Activated CD4-positive, alpha-beta T cell treated with anti-CD3 and anti-CD28 coated beads for 36 hours (primary cell): ENCODE measurements around the gene KCNG4. TPM values are rescaled to one million over a fixed set of nuclear protein-coding genes. Genes with fewer than 3 reads are reported as not detected.

Experiments used
- ATAC-seq: fragments of 200-7000 bp; cut with Tn5 transposase; one replicate; pipeline ENCODE4 v1.10.0; 2021; ENCODE audit warnings: mild to moderate bottlenecking, moderate library complexity
- CTCF ChIA-PET: fragments of 350-600 bp; sonication (Branson Sonifier 250); formaldehyde crosslinking; loops from one replicate; lab custom pipeline; 2021; ENCODE audit warnings: antibody characterized with exemption; lab: Charles Lee
- POLR2A ChIA-PET: fragments of 350-600 bp; sonication (Branson Sonifier 250); formaldehyde crosslinking; loops from one replicate; lab custom pipeline; 2021; ENCODE audit warnings: antibody characterized with exemption, inconsistent platforms; lab: Charles Lee
- DNase-seq: peaks from one replicate; pipeline ENCODE4 v3.0.0-alpha.2; 2020
- H3K27ac Mint-ChIP-seq: one replicate; pipeline ENCODE4 v1.8.0; 2021; ENCODE audit warnings: mixed read lengths
- H3K27me3 Mint-ChIP-seq: one replicate; pipeline ENCODE4 v1.8.0; 2021; ENCODE audit warnings: mixed read lengths
- H3K36me3 Mint-ChIP-seq: one replicate; pipeline ENCODE4 v1.8.0; 2021; ENCODE audit warnings: low read depth, mixed read lengths
- H3K4me1 Mint-ChIP-seq: one replicate; pipeline ENCODE4 v1.8.0; 2021; ENCODE audit warnings: mixed read lengths
- H3K4me3 Mint-ChIP-seq: one replicate; pipeline ENCODE4 v1.8.0; 2021; ENCODE audit warnings: mild to moderate bottlenecking, moderate library complexity, mixed read lengths
- H3K9me3 Mint-ChIP-seq: one replicate; pipeline ENCODE4 v1.8.0; 2021; ENCODE audit warnings: low read depth, mixed read lengths
- intact Hi-C, 2 experiments: fragments of 100-400 bp; cut with DNase I in 1 of 2; cut with micrococcal nuclease in 1 of 2; formaldehyde crosslinking; loops; one replicate each; pipeline versions ENCODE4 v1.14.2 to v1.15.1; 2022 to 2024; cut with DNase I, micrococcal nuclease
- total RNA-seq, 2 experiments: library from RNA; stranded (reverse); gene quantifications; one replicate each; pipeline ENCODE4 v1.2.3, GENCODE V29; 2021

KCNG4 gene
- total RNA-seq, 2 experiments from 2014 or later = not detected

DNA sequence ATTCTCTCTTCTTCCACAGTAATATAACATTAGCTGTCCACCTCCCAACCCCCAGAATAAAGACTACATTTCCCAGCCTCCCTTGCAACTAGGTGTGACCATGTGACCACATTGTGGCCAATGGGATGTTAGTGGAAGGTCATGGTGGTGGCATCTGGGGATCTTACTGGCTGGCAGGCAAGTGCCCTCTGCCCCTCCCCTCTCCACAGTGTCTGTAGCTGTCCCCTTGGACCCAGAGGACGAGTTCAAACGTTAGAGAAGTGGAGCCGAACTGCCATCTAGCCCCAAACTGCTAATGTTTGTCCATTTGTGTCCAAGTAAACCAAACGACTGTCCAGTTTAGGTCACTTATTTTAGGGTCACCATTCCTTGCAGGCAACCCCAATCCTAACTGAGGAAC is 26.6 kb upstream of the KCNG4 start:
- Mint-ChIP-seq H3K27ac (no peak overlapping the region), H3K27me3 (peaks cover 10% of the 10 kb centered on the region), H3K4me1 (no peaks in the 10 kb centered on the region), H3K36me3 (no peaks in the 10 kb centered on the region), H3K4me3 (no peak overlapping the region), H3K9me3 (no peaks in the 10 kb centered on the region)
- DNase-seq = peak; percentile 62
- CTCF ChIA-PET = interaction anchor here (0.7 kb wide), 1 partner anchor 472 kb away, joined by 3 read pairs; no protein-coding TSS in a partner anchor
- peak; percentile 99 for ATAC-seq
- intact Hi-C loops = no loop called here
- POLR2A ChIA-PET = no interaction called here

DNA sequence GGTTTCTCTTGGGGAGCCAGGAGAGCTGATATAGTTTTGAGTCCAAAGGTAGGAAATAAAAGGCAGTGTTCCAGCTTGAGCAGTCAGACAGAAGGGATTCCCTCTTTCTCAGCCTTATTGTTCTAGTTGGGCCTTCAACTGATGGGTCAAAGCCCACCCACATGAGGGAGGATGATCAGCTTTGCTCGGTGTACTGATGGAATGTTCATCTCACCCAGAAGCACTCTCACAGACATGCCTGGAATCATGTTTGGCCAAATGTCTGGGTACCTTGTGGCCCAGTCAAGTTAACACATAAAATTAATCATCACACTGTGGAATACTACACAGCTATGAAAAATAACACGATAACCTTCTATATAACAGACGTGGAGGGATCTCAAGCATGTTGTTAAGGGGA is 23.1 kb upstream of the KCNG4 start:
- ChIA-PET POLR2A (no interaction called here), CTCF (no interaction called here)
- Mint-ChIP-seq H3K27me3 (peaks cover 10% of the 10 kb centered on the region), H3K36me3 (no peaks in the 10 kb centered on the region), H3K4me1 (no peaks in the 10 kb centered on the region), H3K9me3 (no peaks in the 10 kb centered on the region), H3K4me3 (no peak overlapping the region), H3K27ac (no peak overlapping the region)
- ATAC-seq = no peak
- intact Hi-C loops = no loop called here
- DNase-seq = no peak

DNA sequence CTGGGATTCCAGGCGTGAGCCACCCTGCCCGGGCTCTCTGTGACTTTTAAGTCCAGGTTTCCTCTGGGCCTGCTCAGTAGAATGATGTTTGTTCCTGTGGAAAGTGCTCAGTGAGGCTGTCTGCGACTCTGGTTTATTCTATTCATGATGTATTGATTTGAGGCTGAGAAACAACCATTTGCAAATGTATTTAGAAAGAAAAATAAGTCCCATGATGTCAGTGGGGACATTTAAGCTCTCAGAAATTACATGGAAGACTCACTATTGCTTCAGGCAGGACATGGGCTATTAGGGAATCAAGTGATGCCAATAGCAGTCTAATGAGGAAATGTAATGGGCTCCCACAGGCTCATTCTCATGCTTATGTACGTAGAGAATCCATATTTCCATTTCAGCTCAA is 22.2 kb upstream of the KCNG4 start:
- ChIA-PET CTCF (no interaction called here), POLR2A (no interaction called here)
- intact Hi-C loops = no loop called here
- Mint-ChIP-seq H3K27me3 (peaks cover 15% of the 10 kb centered on the region), H3K27ac (no peak overlapping the region), H3K36me3 (no peaks in the 10 kb centered on the region), H3K9me3 (no peaks in the 10 kb centered on the region), H3K4me3 (no peak overlapping the region), H3K4me1 (no peaks in the 10 kb centered on the region)
- DNase-seq = no peak
- ATAC-seq = no peak

DNA sequence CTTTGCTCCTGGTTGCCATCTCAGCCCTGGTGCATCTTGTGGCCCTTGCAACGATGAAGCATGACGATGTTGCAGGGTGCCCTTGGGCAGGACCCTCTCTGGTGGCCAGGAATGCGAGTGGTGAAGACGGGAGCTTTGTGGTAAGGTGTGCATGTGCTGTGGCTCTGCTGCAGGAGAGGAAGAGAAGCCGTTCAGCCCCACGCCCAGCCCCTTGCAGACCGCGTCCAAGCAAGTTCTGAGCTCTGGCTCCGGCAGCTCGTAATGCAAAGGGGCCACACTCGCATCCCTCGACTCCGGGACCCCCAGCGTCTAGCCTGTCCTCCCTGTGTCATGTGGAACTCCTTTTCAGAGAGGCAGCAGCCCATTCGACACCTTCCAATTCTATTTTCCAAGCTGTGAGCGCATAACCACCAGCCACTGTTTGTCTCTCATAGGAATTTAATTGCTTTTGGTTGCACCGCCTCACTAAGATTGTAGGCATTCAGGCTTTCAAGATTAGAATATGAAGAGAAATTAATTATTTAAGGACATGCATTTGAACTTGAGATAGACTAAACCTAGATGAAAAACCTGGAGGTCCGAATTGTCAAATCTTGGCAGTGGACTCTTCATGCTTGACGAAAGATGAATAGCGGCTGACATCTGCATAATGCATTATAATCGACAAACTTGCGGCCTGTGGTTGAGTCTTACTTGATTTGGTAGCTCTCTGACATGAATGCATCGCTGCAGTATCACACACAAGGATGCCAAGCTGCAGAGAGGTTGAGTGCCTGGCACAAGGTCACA is 21.1 kb upstream of the KCNG4 start:
- Mint-ChIP-seq H3K27ac (no peak overlapping the region), H3K36me3 (no peaks in the 10 kb centered on the region), H3K9me3 (no peaks in the 10 kb centered on the region), H3K4me3 (no peak overlapping the region), H3K27me3 (peaks cover 19% of the 10 kb centered on the region), H3K4me1 (no peaks in the 10 kb centered on the region)
- intact Hi-C loops = no loop called here
- DNase-seq (no peak), ATAC-seq (no peak)
- ChIA-PET POLR2A (no interaction called here), CTCF (no interaction called here)

DNA sequence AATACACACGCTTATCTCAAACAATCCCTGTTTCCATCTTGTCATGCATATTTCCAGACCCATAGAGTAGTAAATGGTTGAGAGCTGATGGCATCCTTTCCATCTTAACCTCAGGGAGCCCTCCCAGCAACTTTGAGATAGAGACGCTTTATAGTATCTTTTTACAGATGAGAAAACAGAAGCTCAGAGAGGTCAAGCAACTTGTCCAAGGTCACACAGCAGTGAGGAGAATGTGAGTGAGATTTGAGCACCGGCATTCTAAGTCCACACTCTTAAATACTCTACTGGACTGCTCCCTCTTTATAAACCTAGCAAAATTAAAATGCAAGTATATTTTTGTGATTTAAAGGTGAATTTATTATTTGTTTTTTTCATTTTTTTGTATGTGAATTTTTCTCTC is 19.9 kb upstream of the KCNG4 start:
- ATAC-seq (no peak), DNase-seq (no peak)
- H3K4me3 Mint-ChIP-seq = no peak overlapping the region
- H3K9me3 Mint-ChIP-seq = no peaks in the 10 kb centered on the region
- intact Hi-C loops = no loop called here
- H3K4me1 Mint-ChIP-seq = no peaks in the 10 kb centered on the region
- ChIA-PET CTCF (no interaction called here), POLR2A (no interaction called here)
- peaks cover 22% of the 10 kb centered on the region for H3K27me3 Mint-ChIP-seq
- no peaks in the 10 kb centered on the region for H3K36me3 Mint-ChIP-seq
- H3K27ac Mint-ChIP-seq = no peak overlapping the region

DNA sequence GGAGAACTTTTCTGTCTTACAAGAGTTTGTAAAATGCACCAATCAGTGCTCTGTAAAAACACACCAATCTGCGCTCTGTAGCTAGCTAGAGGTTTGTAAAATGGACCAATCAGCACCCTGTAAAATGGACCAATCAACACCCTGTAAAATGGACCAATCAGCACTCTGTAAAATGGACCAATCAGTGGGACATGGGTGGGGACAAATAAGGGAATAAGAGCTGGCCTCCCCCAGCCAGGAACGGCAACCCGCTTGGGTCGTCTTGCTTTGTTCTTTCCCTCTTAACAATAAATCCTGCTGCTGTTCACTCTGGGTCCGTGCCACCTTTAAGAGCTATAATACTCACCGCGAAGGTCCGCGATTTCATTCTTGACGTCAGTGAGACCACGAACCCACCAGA is 18.5 kb upstream of the KCNG4 start:
- Mint-ChIP-seq H3K27me3 (peaks cover 23% of the 10 kb centered on the region), H3K36me3 (no peaks in the 10 kb centered on the region), H3K9me3 (no peaks in the 10 kb centered on the region), H3K27ac (no peak overlapping the region), H3K4me1 (no peaks in the 10 kb centered on the region), H3K4me3 (no peak overlapping the region)
- intact Hi-C loops = no loop called here
- no peak for DNase-seq
- ChIA-PET CTCF (no interaction called here), POLR2A (no interaction called here)
- no peak for ATAC-seq

DNA sequence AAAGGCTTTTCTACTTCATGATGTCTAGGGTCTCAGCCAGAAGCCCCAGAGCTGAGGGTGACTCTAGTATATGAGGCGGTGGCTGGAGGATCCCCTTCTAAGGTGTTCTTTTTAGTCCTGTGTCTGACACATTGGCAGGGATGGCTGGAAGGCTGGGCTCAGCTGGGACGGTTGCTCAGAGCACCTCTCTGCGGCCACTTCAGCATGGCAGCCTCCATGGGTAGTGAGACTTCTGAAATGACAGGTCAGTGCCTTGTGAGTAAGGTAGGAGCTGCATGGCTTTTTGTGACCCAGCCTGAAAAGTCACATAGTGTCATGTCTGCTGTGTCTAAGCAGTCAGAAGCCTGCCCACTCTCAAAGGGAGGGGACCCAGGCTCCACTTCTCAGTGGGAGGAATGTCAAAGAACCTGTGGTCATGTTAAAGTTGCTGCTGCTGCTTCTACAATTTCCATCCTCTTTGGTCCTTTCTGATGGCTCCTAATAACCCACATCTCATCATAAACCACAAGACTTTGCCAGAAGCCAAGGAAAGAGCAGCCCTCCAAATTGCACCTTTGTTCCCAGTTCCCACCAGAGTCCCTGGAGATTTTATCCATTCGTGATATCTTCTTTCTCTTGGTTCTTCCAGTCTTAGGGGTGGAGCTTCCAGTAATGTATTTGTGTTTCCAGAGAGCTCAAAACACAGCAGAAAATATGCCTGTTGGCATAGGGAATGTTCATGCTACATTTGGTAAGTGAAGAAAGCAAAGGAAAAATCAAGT is 15.4 kb upstream of the KCNG4 start:
- H3K4me3 Mint-ChIP-seq = no peak overlapping the region
- ATAC-seq (no peak), DNase-seq (no peak)
- intact Hi-C loops = no loop called here
- POLR2A ChIA-PET = no interaction called here
- CTCF ChIA-PET = no interaction called here
- no peaks in the 10 kb centered on the region for H3K9me3 Mint-ChIP-seq
- no peaks in the 10 kb centered on the region for H3K4me1 Mint-ChIP-seq
- peaks cover 20% of the 10 kb centered on the region for H3K27me3 Mint-ChIP-seq
- H3K36me3 Mint-ChIP-seq = no peaks in the 10 kb centered on the region
- no peak overlapping the region for H3K27ac Mint-ChIP-seq

DNA sequence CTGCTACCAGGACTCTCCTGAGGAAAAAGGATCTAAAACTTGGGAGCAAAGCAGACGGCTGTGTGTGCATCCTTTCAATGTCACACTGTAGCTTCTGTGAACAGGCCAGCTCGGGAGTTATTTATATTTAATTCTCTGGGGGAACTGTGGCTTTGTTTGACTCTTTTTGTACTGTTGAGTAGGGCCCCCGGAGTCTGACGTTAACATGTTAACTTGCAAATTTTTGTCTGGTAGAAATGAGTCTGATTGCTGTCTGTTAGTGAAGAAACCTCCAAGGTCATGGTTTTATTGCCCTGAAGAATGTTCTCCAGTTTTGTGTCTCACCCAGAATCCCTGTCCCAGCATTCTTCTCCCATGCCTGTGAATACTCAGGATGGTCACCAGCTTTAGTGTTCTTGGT is 14.2 kb upstream of the KCNG4 start:
- Mint-ChIP-seq H3K9me3 (no peaks in the 10 kb centered on the region), H3K36me3 (no peaks in the 10 kb centered on the region), H3K27me3 (peaks cover 20% of the 10 kb centered on the region), H3K27ac (no peak overlapping the region), H3K4me1 (no peaks in the 10 kb centered on the region), H3K4me3 (no peak overlapping the region)
- DNase-seq = no peak
- POLR2A ChIA-PET = no interaction called here
- CTCF ChIA-PET = interaction anchor here (1.0 kb wide), 1 partner anchor 23 kb away, joined by 3 read pairs; no protein-coding TSS in a partner anchor
- intact Hi-C loops = no loop called here
- ATAC-seq = no peak

DNA sequence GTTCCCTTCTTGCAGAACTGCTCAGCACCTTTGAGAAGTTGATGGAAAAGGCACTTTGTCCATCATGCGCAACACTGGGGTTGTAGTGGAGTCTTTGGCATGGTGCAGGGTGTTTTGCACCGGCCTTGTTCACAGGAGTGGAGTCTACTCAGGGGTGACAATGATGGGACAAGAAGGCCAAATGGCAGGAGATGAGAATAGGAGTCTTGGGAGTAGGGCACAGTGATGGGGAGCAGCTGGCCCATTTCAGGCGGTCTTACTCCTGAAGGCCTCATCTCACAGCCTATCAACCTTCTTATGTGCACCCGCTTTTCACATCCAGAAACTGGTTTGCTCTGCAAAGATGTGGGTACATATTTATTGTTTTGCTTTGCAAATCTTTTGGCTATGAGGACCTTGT is 13.4 kb upstream of the KCNG4 start:
- no peaks in the 10 kb centered on the region for H3K36me3 Mint-ChIP-seq
- intact Hi-C loops = no loop called here
- H3K4me3 Mint-ChIP-seq = no peak overlapping the region
- no peak for DNase-seq
- ChIA-PET CTCF (no interaction called here), POLR2A (no interaction called here)
- no peaks in the 10 kb centered on the region for H3K9me3 Mint-ChIP-seq
- H3K27me3 Mint-ChIP-seq = peaks cover 20% of the 10 kb centered on the region
- H3K4me1 Mint-ChIP-seq = no peaks in the 10 kb centered on the region
- no peak overlapping the region for H3K27ac Mint-ChIP-seq
- no peak for ATAC-seq

DNA sequence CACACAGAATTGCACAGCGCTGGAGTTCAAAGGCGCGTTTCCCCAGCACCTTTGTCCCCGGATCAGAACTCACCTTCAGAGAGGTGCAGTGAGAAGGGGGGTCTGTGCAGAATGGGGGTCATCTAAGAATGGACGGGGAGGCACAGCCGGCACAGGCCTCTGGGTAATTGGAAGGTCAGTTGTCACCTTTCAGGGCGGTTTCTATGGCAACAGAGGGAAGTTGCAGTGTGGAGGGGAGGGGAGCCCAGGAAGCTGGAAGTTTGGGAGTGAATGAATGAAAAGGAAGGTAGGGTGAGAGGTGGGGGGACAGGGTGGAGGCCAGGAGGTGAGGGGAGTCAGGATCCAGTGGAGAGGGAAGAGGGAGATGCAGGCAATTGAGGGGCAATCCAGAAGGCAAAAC is 12.4 kb upstream of the KCNG4 start:
- CTCF ChIA-PET = no interaction called here
- no peak overlapping the region for H3K27ac Mint-ChIP-seq
- peaks cover 16% of the 10 kb centered on the region for H3K27me3 Mint-ChIP-seq
- H3K36me3 Mint-ChIP-seq = no peaks in the 10 kb centered on the region
- intact Hi-C loops = no loop called here
- ATAC-seq = no peak
- DNase-seq = no peak
- H3K4me1 Mint-ChIP-seq = no peaks in the 10 kb centered on the region
- POLR2A ChIA-PET = no interaction called here
- H3K9me3 Mint-ChIP-seq = no peaks in the 10 kb centered on the region
- H3K4me3 Mint-ChIP-seq = no peak overlapping the region

DNA sequence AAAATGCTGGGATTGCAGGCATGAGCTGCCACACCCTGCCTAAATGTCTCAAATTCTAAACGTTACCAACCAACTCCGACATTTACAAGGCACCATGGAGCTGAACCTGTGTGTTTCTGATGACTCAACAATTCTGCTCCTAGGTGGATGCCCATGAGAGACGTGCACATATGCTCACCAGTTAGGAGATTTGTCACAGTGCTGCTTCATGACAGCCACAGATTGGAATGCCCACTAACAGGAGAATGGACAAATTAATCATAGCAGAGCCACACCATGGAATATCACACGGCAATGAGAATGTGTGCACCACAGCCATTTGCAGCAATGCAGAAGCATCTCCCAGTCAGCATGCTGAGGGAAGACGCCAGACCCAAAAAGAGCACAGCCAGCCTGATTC is 8.0 kb upstream of the KCNG4 start:
- Mint-ChIP-seq H3K9me3 (peaks cover 3% of the 10 kb centered on the region), H3K27me3 (peaks cover 10% of the 10 kb centered on the region), H3K4me1 (no peaks in the 10 kb centered on the region), H3K4me3 (no peak overlapping the region), H3K27ac (no peak overlapping the region), H3K36me3 (no peaks in the 10 kb centered on the region)
- intact Hi-C loops = no loop called here
- DNase-seq (no peak), ATAC-seq (no peak)
- ChIA-PET POLR2A (no interaction called here), CTCF (interaction anchor here (1.0 to 1.2 kb wide), 3 partner anchors 14 to 30 kb away, joined by 3 to 4 read pairs (median 3); no protein-coding TSS in a partner anchor)

DNA sequence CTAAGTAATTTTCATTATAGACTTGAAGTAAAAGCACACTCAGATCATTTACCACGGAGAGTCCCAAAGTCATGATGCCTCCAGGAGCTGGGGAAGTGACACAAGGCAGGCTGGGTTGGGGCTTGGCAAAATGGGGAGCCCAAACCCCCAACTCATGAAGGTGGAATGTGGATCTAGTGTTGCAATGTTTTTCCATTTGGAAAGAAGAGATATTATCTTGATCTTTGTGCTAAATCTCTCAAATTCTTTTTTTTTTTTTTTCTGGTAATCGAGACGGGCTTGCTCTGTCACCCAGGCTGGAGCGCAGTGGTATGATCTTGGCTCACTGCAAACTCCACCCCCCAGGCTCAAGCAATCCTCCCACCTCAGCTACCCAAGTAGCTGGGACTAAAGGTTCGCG is 7.5 kb upstream of the KCNG4 start:
- CTCF ChIA-PET = interaction anchor here (1.0 kb wide), 1 partner anchor 14 kb away, joined by 4 read pairs; no protein-coding TSS in a partner anchor
- H3K4me3 Mint-ChIP-seq = no peak overlapping the region
- ATAC-seq = no peak

More for the DNA sequence above, 7.5 kb upstream of the KCNG4 start:
- H3K4me1 Mint-ChIP-seq = no peaks in the 10 kb centered on the region
- POLR2A ChIA-PET = no interaction called here
- H3K9me3 Mint-ChIP-seq = peaks cover 3% of the 10 kb centered on the region
- intact Hi-C loops = no loop called here
- DNase-seq = no peak
- H3K27me3 Mint-ChIP-seq = peaks cover 10% of the 10 kb centered on the region
- H3K36me3 Mint-ChIP-seq = no peaks in the 10 kb centered on the region
- H3K27ac Mint-ChIP-seq = no peak overlapping the region
